K562 (cell line): ENCODE data around the gene ADCY6.

Experiments used
- CEBPB ChIP-seq: fragments of 450-650 bp; IDR thresholded peaks from 2 replicates; pipeline ENCODE4 v1.6.1; 2016; ENCODE audit warnings: missing genetic modification characterization, missing compliant biosample characterization
- ESRRA ChIP-seq: fragments of 450-650 bp; IDR thresholded peaks from 2 replicates; pipeline ENCODE4 v1.6.1; 2014; ENCODE audit warnings: low read depth, mild to moderate bottlenecking, moderate library complexity, borderline replicate concordance
- HDAC6 ChIP-seq: IDR thresholded peaks from 2 replicates; pipeline ENCODE4 v1.6.1; 2012; ENCODE audit warnings: low read depth, mild to moderate bottlenecking, control low read depth, inconsistent platforms, low read length, moderate library complexity
- HNRNPK ChIP-seq: fragments of 200-400 bp; formaldehyde crosslinking; IDR thresholded peaks from one replicate; pipeline ENCODE4 v1.6.1; 2018; ENCODE audit warnings: mild to moderate bottlenecking, low read depth, low read length; ENCODE audit not compliant: poor library complexity, severe bottlenecking
- PHTF2 ChIP-seq: fragments of 250-450 bp; sonication (Bioruptor Pico); IDR thresholded peaks from 2 replicates; pipeline ENCODE4 v1.5.0; 2021; ENCODE audit warnings: mild to moderate bottlenecking
- POLR2A ChIP-seq: fragments of 450-650 bp; conservative IDR thresholded peaks from 2 replicates; pipeline ENCODE4 v1.6.1; 2016
- RFX5 ChIP-seq: IDR thresholded peaks from 2 replicates; pipeline ENCODE4 v1.6.1; 2011; ENCODE audit warnings: low read depth, mild to moderate bottlenecking, improper control_type of control experiment, low read length
- TCF7L2 ChIP-seq: fragments of 150-350 bp; IDR thresholded peaks from 2 replicates; pipeline ENCODE4 v1.6.1; 2016; ENCODE audit warnings: low read depth, mild to moderate bottlenecking, low read length, moderate library complexity
- ZNF316 ChIP-seq: fragments of 450-650 bp; IDR thresholded peaks from 2 replicates; pipeline ENCODE4 v1.6.1; 2016
- TF ChIP-seq, protein P1 (sequence below), 2 experiments: fragments of 450-650 bp; IDR thresholded peaks; 2 replicates each; pipeline ENCODE4 v1.6.1; 2016
- TF ChIP-seq, protein P2 (sequence below): sonication (generic); formaldehyde crosslinking; IDR thresholded peaks from 2 replicates; pipeline ENCODE4 v1.8.1; 2023; ENCODE audit warnings: mild to moderate bottlenecking, missing genetic modification reagents, moderate library complexity

DNA sequence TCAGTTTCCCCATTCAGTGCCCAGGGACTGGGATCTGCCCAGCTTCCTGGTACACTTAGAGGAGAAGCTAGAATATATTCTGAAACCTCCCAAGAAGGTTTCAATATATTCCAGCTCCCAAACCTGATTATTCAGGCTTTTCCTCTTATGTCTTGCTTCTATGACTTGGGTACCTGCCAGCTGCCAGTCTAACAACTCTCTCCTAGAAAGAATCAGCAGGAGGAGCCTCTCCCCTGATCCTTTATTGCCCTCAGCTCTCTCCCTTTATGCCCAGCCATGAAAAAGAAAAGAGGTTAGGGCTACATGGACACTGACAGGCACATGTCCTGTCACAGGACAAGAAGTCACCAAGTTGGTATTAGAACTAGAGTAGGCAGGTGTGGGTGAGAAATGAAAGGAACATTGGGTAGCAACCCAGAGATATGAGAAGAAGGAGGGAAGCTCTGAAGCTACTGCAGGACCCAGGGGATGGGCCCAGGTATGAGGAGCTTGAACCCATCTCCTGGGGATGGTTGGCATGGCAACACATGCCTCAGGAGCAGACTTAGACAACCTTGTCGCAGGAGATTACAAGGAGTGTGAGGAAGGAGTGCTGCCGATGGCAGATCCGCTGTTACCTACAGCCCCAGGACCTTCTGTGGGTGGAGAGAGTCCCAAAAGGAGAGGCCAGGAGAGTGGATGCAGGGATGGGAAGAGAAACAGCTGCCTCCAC lies 27.4 kb upstream of the ADCY6 start:
- TF ChIP-seq PHTF2 (CRISPR knock-in tag) (no peak), HNRNPK (no peak), POLR2A (no peak), CEBPB (tag) (no peak), HDAC6 (no peak), ESRRA (no peak), ZNF316 (no peak), TCF7L2 (no peak), RFX5 (no peak)
- TF ChIP-seq, protein P1, sequence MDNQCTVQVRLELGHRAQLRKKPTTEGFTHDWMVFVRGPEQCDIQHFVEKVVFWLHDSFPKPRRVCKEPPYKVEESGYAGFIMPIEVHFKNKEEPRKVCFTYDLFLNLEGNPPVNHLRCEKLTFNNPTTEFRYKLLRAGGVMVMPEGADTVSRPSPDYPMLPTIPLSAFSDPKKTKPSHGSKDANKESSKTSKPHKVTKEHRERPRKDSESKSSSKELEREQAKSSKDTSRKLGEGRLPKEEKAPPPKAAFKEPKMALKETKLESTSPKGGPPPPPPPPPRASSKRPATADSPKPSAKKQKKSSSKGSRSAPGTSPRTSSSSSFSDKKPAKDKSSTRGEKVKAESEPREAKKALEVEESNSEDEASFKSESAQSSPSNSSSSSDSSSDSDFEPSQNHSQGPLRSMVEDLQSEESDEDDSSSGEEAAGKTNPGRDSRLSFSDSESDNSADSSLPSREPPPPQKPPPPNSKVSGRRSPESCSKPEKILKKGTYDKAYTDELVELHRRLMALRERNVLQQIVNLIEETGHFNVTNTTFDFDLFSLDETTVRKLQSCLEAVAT (IDR thresholded peaks at IDR 0.05): no peak
- TF ChIP-seq, protein P2, sequence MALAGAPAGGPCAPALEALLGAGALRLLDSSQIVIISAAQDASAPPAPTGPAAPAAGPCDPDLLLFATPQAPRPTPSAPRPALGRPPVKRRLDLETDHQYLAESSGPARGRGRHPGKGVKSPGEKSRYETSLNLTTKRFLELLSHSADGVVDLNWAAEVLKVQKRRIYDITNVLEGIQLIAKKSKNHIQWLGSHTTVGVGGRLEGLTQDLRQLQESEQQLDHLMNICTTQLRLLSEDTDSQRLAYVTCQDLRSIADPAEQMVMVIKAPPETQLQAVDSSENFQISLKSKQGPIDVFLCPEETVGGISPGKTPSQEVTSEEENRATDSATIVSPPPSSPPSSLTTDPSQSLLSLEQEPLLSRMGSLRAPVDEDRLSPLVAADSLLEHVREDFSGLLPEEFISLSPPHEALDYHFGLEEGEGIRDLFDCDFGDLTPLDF (CRISPR knock-in tag): no peak
